Thyroid gland (tissue), 4 donors: ENCODE measurements around the gene GMEB2.

Source experiments
- CTCF ChIP-seq, 6 experiments: fragments of 200-600 bp in 3 of 6; fragments of 450-650 bp in 3 of 6; sonication (generic) in 3 of 6; IDR thresholded peaks; one replicate each; pipeline ENCODE4 v1.5.1; 2016 to 2019; ENCODE audit warnings: antibody characterized with exemption in 6 of 6, mild to moderate bottlenecking in 2 of 6, inconsistent platforms in 1 of 6, moderate library complexity in 1 of 6
- POLR2A ChIP-seq, 2 donors: fragments of 450-650 bp; IDR thresholded peaks; one replicate each; pipeline ENCODE4 v1.6.1; 2017; ENCODE audit warnings: antibody characterized with exemption in 2 of 2, mild to moderate bottlenecking in 2 of 2, moderate library complexity in 1 of 2

GRCh38 chr20:63612276-63612931 lies 14.5 kb downstream of the GMEB2 start:
- no peak for TF ChIP-seq CTCF (IDR thresholded peaks at IDR 0.05)
- TF ChIP-seq POLR2A (IDR thresholded peaks at IDR 0.05): peak in 1 of 2 donors; percentile 22
